22Rv1 (cell line): ENCODE measurements around the gene ENPP7.

ENCODE experiments used
- ZFX ChIP-seq: fragments of 450-650 bp; IDR thresholded peaks from 2 replicates; pipeline ENCODE4 v1.6.1; 2017; ENCODE audit warnings: antibody characterized with exemption, borderline replicate concordance
- TF ChIP-seq, protein P1 (sequence below): fragments of 450-650 bp; IDR thresholded peaks from 2 replicates; pipeline ENCODE4 v1.5.1; 2017; ENCODE audit warnings: mild to moderate bottlenecking

GRCh38 chr17:79696610-79696982 lies 34.1 kb upstream of the ENPP7 start:
- TF ChIP-seq, protein P1, sequence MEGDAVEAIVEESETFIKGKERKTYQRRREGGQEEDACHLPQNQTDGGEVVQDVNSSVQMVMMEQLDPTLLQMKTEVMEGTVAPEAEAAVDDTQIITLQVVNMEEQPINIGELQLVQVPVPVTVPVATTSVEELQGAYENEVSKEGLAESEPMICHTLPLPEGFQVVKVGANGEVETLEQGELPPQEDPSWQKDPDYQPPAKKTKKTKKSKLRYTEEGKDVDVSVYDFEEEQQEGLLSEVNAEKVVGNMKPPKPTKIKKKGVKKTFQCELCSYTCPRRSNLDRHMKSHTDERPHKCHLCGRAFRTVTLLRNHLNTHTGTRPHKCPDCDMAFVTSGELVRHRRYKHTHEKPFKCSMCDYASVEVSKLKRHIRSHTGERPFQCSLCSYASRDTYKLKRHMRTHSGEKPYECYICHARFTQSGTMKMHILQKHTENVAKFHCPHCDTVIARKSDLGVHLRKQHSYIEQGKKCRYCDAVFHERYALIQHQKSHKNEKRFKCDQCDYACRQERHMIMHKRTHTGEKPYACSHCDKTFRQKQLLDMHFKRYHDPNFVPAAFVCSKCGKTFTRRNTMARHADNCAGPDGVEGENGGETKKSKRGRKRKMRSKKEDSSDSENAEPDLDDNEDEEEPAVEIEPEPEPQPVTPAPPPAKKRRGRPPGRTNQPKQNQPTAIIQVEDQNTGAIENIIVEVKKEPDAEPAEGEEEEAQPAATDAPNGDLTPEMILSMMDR = no peak
- TF ChIP-seq ZFX = no peak
